K562 (cell line): Measurements from ENCODE around the gene KIF14. TPM values are rescaled to one million over a fixed set of nuclear protein-coding genes. Genes with fewer than 3 reads are reported as not detected.

Source experiments
- ATAC-seq: fragments of 200-7000 bp; cut with Tn5 transposase; 3 replicates; pipeline ENCODE4 v1.9.1; 2020; ENCODE audit warnings: moderate library complexity
- BruUV-seq: library from RNA; stranded (reverse); fragments of 400-500 nt; replicated peaks from 2 replicates; lab custom pipeline; 2021; lab: Mats Ljungman, UMichigan
- CTCF ChIA-PET: fragments of 300-600 bp; formaldehyde crosslinking; extraction: SDS; loops from one replicate; lab custom pipeline; 2021; ENCODE audit warnings: low intra/inter-chr PET ratio; lab: Yijun Ruan, JAX
- POLR2A ChIA-PET: fragments of 300-600, 350-650 bp; sonication (Branson Sonifier 250); formaldehyde crosslinking; extraction: SDS; loops from one replicate; lab custom pipeline; 2021; ENCODE audit warnings: antibody characterized with exemption, inconsistent platforms; lab: Yijun Ruan, JAX
- DNase-seq, 4 experiments: peaks; one replicate each; pipeline versions ENCODE4 v3.0.0 to v3.0.0-alpha.2; 2011 to 2018; ENCODE audit warnings: low spot score in 3 of 4, mixed read lengths in 3 of 4; ENCODE audit errors: extremely low read depth in 1 of 4
- FAIRE-seq: peaks from 2 replicates; lab custom pipeline; 2011; peaks lifted over from hg19 to GRCh38; lab: Jason Lieb, UNC
- H2AFZ ChIP-seq: 2 replicates; pipeline ENCODE4 v1.6.0; 2011; ENCODE audit warnings: low read depth, low read length, control low read depth, inconsistent platforms
- H3K27ac ChIP-seq: fragments of 200-600 bp; 3 replicates; pipeline ENCODE4 v1.8.0; 2011; ENCODE audit warnings: low read depth, mild to moderate bottlenecking, control low read depth, inconsistent platforms, low read length, moderate library complexity, mixed read lengths; ENCODE audit errors: extremely low read depth
- H3K27me3 ChIP-seq, 2 experiments: fragments of 300-600 bp in 1 of 2; 2 replicates in 1 of 2; 3 replicates in 1 of 2; pipeline versions ENCODE4 v1.6.0 to v1.8.0; 2011; ENCODE audit warnings: inconsistent platforms in 2 of 2, low read length in 2 of 2, mild to moderate bottlenecking in 1 of 2, mixed read lengths in 1 of 2, moderate library complexity in 1 of 2; ENCODE audit not compliant: control insufficient read depth in 2 of 2, insufficient read depth in 2 of 2
- H3K36me3 ChIP-seq: fragments of 300-600 bp; 3 replicates; pipeline ENCODE4 v1.8.0; 2011; ENCODE audit warnings: mild to moderate bottlenecking, low read length, inconsistent platforms; ENCODE audit not compliant: control insufficient read depth, insufficient read depth
- H3K4me1 ChIP-seq, 2 experiments: fragments of 200-600 bp in 1 of 2; replicated peaks in 1 of 2; 2 replicates in 1 of 2; 3 replicates in 1 of 2; pipeline versions ENCODE4 v1.5.1 to v1.8.0; 2011; ENCODE audit warnings: inconsistent platforms in 2 of 2, low read length in 2 of 2, mild to moderate bottlenecking in 1 of 2, mixed read lengths in 1 of 2, moderate library complexity in 1 of 2; ENCODE audit not compliant: control insufficient read depth in 2 of 2, insufficient read depth in 2 of 2
- H3K4me2 ChIP-seq: 2 replicates; pipeline ENCODE4 v1.6.1; 2011; ENCODE audit warnings: low read length, control low read depth, inconsistent platforms, mixed read lengths; ENCODE audit not compliant: insufficient read depth
- H3K4me3 ChIP-seq: fragments of 200-600 bp; sonication (generic), shearing (Covaris generic); 2 replicates; pipeline ENCODE4 v1.5.1; 2016; ENCODE audit warnings: control low read depth, inconsistent platforms
- H3K79me2 ChIP-seq: fragments of 200-600 bp; 3 replicates; pipeline ENCODE4 v1.8.0; 2011; ENCODE audit warnings: low read length, inconsistent platforms; ENCODE audit not compliant: control insufficient read depth, insufficient read depth
- H3K9ac ChIP-seq, 2 experiments: 2 replicates each; pipeline versions ENCODE4 v1.6.0 to v1.6.1; 2011; ENCODE audit warnings: low read depth in 2 of 2, low read length in 2 of 2, control low read depth in 1 of 2, inconsistent platforms in 1 of 2, mild to moderate bottlenecking in 1 of 2, mixed read lengths in 1 of 2; ENCODE audit not compliant: insufficient read depth in 1 of 2
- H3K9me1 ChIP-seq: one replicate; pipeline ENCODE4 v1.6.0; 2011; ENCODE audit warnings: inconsistent platforms, mild to moderate bottlenecking, low read length, moderate library complexity; ENCODE audit not compliant: control insufficient read depth, insufficient read depth
- H3K9me3 ChIP-seq: replicated peaks from 2 replicates; pipeline ENCODE4 v1.5.1; 2011; ENCODE audit warnings: low read depth, low read length, inconsistent platforms; ENCODE audit not compliant: control insufficient read depth, insufficient read depth
- H4K20me1 ChIP-seq: replicated peaks from 2 replicates; pipeline ENCODE4 v1.6.1; 2011; ENCODE audit warnings: low read length, inconsistent platforms, mixed read lengths; ENCODE audit not compliant: control insufficient read depth, insufficient read depth
- ESRRA ChIP-seq: fragments of 450-650 bp; IDR thresholded peaks from 2 replicates; pipeline ENCODE4 v1.6.1; 2014; ENCODE audit warnings: low read depth, mild to moderate bottlenecking, moderate library complexity, borderline replicate concordance
- LARP7 ChIP-seq: fragments of 450-650 bp; IDR thresholded peaks from 2 replicates; pipeline ENCODE4 v1.6.1; 2016
- PPARD ChIP-seq: fragments of 250-450 bp; sonication (Bioruptor Pico); IDR thresholded peaks from 2 replicates; pipeline ENCODE4 v1.8.0; 2022; ENCODE audit warnings: inconsistent platforms, mild to moderate bottlenecking, moderate library complexity
- RBBP5 ChIP-seq: fragments of 200-600 bp; sonication (generic); IDR thresholded peaks from 2 replicates; pipeline ENCODE4 v1.6.1; 2012; ENCODE audit warnings: borderline replicate concordance, mild to moderate bottlenecking, low read length, control low read depth, inconsistent platforms; ENCODE audit not compliant: insufficient read depth, poor library complexity, severe bottlenecking
- YY1 ChIP-seq, 3 experiments: IDR thresholded peaks; 2 replicates each; pipeline ENCODE4 v1.6.1; 2011; ENCODE audit warnings: low read length in 2 of 3, mild to moderate bottlenecking in 2 of 3, moderate library complexity in 2 of 3, borderline replicate concordance in 1 of 3, control low read depth in 1 of 3, low read depth in 1 of 3; ENCODE audit not compliant: insufficient read depth in 3 of 3, insufficient replicate concordance in 2 of 3, control insufficient read depth in 1 of 3, insufficient read length in 1 of 3; ENCODE audit errors: extremely low read depth in 1 of 3
- ZNF41 ChIP-seq: fragments of 250-450 bp; sonication (Bioruptor Pico); conservative IDR thresholded peaks from 2 replicates; pipeline ENCODE4 v1.4.0; 2020; ENCODE audit warnings: mild to moderate bottlenecking
- WGBS: fragments of 100-300 bp; shearing (Covaris generic); methylation state at CpG from one replicate; pipeline ENCODE4 v1.1.6; 2016; ENCODE audit warnings: low coverage, mixed read lengths; ENCODE audit not compliant: insufficient coverage; ENCODE audit errors: missing lambda C conversion rate; 5-methylcytosine and 5-hydroxymethylcytosine counted together
- in situ Hi-C: fragments of 300-500 bp; cut with MboI; formaldehyde crosslinking; loops from 4 replicates; pipeline ENCODE4 v1.15.0; 2018; ENCODE audit warnings: inconsistent platforms, mixed read lengths
- intact Hi-C: fragments of 100-400 bp; cut with micrococcal nuclease; formaldehyde crosslinking; loops from 2 replicates; pipeline ENCODE4 v1.14.2; 2022
- polyA plus RNA-seq, 8 experiments: library from polyadenylated mRNA; depleted of rRNA in 4 of 8; stranded (reverse) in 5 of 8; unstranded in 3 of 8; fragments of >200 nt; fragmentation: Nextera tagmentation in 2 of 8; fragmentation: Illumina TruSeq in 1 of 8; extraction: Ambion mirVana in 2 of 8; extraction: Trizol in 1 of 8; gene quantifications; 2 replicates each; pipeline versions ENCODE4 v1.2.1 to v1.2.3, GENCODE V29; 2011 to 2014; ENCODE audit warnings: inconsistent platforms in 1 of 8, missing spikeins in 1 of 8
- total RNA-seq, 7 experiments: library from RNA; depleted of rRNA in 6 of 7; stranded (reverse); fragments of >200 nt in 6 of 7; fragmentation: Illumina TruSeq in 2 of 7; extraction: Trizol in 2 of 7; gene quantifications; 2 replicates each; pipeline versions ENCODE4 v1.2.1 to v1.2.3, GENCODE V29; 2011 to 2021; ENCODE audit warnings: low replicate concordance in 1 of 7
- TF ChIP-seq, protein P1 (sequence below), 2 experiments: fragments of 450-650 bp; IDR thresholded peaks; 2 replicates each; pipeline ENCODE4 v1.6.1; 2016
- TF ChIP-seq, protein P2 (sequence below): fragments of 450-650 bp; formaldehyde crosslinking; IDR thresholded peaks from 2 replicates; pipeline ENCODE4 v1.4.0; 2022; ENCODE audit warnings: missing genetic modification characterization

KIF14 gene
- total and polyA plus RNA-seq, 9 of the 15 experiments (the other 6 are each of a cell fraction or from before 2014, with no cell fraction given) = 11.5 to 47.4 (median 29.0) TPM

DNA sequence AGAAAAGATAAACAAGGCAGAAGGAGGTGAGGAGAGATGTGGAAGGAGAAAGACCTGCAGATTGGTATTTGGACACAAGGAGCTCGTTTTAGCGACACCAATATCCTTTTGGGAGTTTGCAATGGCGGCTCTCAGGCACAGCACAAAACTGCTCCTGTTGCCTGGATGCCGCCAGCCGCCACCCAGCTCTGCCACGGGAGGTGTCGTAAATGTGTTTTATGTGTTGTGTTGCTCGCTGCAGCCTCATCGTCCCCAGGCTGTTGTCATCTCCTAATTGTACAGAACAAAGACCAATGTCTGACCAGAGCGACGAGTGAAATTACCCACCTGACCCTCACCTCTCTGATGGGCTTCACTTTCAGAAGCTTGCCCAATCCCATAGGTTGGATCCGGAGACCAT is 114.1 kb downstream of the KIF14 start:
- FAIRE-seq = no peak
- no peaks in the 10 kb centered on the region for H3K9me3 ChIP-seq
- 0 out of 3 replicates have a peak, but pooled peaks have one; percentile 10 for ATAC-seq
- H3K36me3 ChIP-seq = no peaks in the 10 kb centered on the region
- CTCF ChIA-PET = no interaction called here
- no peak overlapping the region for H3K9ac ChIP-seq
- H3K27me3 ChIP-seq = peaks cover 11 to 15% of the 10 kb centered on the region in 2 experiments
- H4K20me1 ChIP-seq = no peaks in the 10 kb centered on the region
- no peak overlapping the region; the same call in 1 of the 2 replicates for H3K4me2 ChIP-seq
- no peak for DNase-seq
- 0 out of 2 replicates have a peak overlapping the region, but pooled peaks have one; percentile 19 for H2AFZ ChIP-seq
- in situ Hi-C loops (loop anchor here (25.0 kb wide), 1 partner anchor 1744 kb away; no protein-coding TSS in a partner anchor), intact Hi-C loops (no loop called here)
- no peaks in the 10 kb centered on the region for H3K9me1 ChIP-seq
- peak in 1 of 3 experiments; percentile 14 for TF ChIP-seq YY1 (IDR thresholded peaks at IDR 0.05; ENCODE audit: borderline replicate concordance in 1 of 3, control insufficient read depth in 1 of 3, extremely low read depth in 1 of 3, insufficient read depth in 3 of 3, insufficient read length in 1 of 3, insufficient replicate concordance in 2 of 3, low read depth in 1 of 3, low read length in 2 of 3)
- TF ChIP-seq ZNF41 (CRISPR knock-in tag) = no peak
- BruUV-seq = no TSS peak
- POLR2A ChIA-PET = interaction anchor here (0.6 kb wide), 1 partner anchor 20 kb away, joined by 3 read pairs; no protein-coding TSS in a partner anchor
- under 1% methylated on average over 12 of the region's 12 CpGs for WGBS
- no peak overlapping the region for H3K4me3 ChIP-seq
- H3K4me1 ChIP-seq = 0 out of 5 replicates have a peak, but pooled peaks cover 0 to 2% of the 10 kb centered on the region in 2 experiments
- no peaks in the 10 kb centered on the region for H3K79me2 ChIP-seq
- H3K27ac ChIP-seq = no peak overlapping the region

DNA sequence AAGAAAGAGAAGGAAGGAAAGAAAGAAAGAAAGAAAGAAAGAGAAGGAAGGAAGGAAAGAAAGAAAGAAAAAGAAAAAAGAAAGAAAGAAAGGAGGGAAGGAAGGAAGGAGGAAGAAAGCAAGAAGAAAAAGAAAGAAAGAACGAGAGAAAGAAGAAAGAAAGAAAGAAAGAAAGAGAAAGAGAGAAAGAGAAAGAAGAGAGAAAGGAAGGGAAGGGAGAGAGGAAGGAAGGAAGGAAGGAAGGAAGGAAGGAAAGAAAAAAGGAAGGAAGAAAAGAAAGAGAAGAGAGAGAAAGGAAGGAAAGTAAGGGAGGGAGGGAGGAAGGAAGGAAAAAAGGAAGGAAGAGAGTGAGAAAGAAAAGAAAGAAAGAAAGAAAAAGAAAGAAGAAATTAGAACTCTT is 115.3 kb downstream of the KIF14 start:
- no peak for FAIRE-seq
- no TSS peak for BruUV-seq
- H3K27ac ChIP-seq = no peak overlapping the region
- H3K4me1 ChIP-seq = 0 out of 5 replicates have a peak, but pooled peaks cover 0 to 2% of the 10 kb centered on the region in 2 experiments
- no peaks in the 10 kb centered on the region for H3K9me3 ChIP-seq
- POLR2A ChIA-PET = interaction anchor here (1.0 kb wide), 1 partner anchor 11 kb away, joined by 3 read pairs; no protein-coding TSS in a partner anchor
- in situ Hi-C loops (loop anchor here (25.0 kb wide), 1 partner anchor 1743 kb away; no protein-coding TSS in a partner anchor), intact Hi-C loops (no loop called here)
- ATAC-seq = no peak
- CTCF ChIA-PET = no interaction called here
- no peaks in the 10 kb centered on the region for H3K36me3 ChIP-seq
- H3K4me3 ChIP-seq = no peak overlapping the region
- H3K9ac ChIP-seq = no peak overlapping the region
- no peaks in the 10 kb centered on the region for H3K79me2 ChIP-seq
- H3K27me3 ChIP-seq = peaks cover 11 to 18% of the 10 kb centered on the region in 2 experiments
- H2AFZ ChIP-seq = no peak overlapping the region
- no peaks in the 10 kb centered on the region for H3K9me1 ChIP-seq
- no peak for DNase-seq
- no peak overlapping the region for H3K4me2 ChIP-seq
- 0% methylated on average over 1 of the region's 1 CpG for WGBS
- no peaks in the 10 kb centered on the region for H4K20me1 ChIP-seq
- TF ChIP-seq, protein P1, sequence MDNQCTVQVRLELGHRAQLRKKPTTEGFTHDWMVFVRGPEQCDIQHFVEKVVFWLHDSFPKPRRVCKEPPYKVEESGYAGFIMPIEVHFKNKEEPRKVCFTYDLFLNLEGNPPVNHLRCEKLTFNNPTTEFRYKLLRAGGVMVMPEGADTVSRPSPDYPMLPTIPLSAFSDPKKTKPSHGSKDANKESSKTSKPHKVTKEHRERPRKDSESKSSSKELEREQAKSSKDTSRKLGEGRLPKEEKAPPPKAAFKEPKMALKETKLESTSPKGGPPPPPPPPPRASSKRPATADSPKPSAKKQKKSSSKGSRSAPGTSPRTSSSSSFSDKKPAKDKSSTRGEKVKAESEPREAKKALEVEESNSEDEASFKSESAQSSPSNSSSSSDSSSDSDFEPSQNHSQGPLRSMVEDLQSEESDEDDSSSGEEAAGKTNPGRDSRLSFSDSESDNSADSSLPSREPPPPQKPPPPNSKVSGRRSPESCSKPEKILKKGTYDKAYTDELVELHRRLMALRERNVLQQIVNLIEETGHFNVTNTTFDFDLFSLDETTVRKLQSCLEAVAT (IDR thresholded peaks at IDR 0.05) = peak in 1 of 2 experiments; percentile 53; a peak in 1 of 4 replicates
- TF ChIP-seq PPARD (no peak), LARP7 (0 out of 2 replicates have a peak, but pooled peaks have one; percentile 33), RBBP5 (no peak), ESRRA (no peak)
- TF ChIP-seq, protein P2, sequence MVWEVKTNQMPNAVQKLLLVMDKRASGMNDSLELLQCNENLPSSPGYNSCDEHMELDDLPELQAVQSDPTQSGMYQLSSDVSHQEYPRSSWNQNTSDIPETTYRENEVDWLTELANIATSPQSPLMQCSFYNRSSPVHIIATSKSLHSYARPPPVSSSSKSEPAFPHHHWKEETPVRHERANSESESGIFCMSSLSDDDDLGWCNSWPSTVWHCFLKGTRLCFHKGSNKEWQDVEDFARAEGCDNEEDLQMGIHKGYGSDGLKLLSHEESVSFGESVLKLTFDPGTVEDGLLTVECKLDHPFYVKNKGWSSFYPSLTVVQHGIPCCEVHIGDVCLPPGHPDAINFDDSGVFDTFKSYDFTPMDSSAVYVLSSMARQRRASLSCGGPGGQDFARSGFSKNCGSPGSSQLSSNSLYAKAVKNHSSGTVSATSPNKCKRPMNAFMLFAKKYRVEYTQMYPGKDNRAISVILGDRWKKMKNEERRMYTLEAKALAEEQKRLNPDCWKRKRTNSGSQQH = peak; percentile 76; the same call in 1 of the 2 replicates
